CD4-positive, alpha-beta T cell (primary cell): ENCODE results near the gene ZNF581. TPM values are rescaled to one million over a fixed set of nuclear protein-coding genes. Genes with fewer than 3 reads are reported as not detected.

Experiments
- ATAC-seq: fragments of 200-7000 bp; cut with Tn5 transposase; one replicate; pipeline ENCODE4 v1.10.0; 2022; ENCODE audit warnings: mild to moderate bottlenecking; ENCODE audit not compliant: poor library complexity
- CTCF ChIA-PET: fragments of 350-600 bp; sonication (Branson Sonifier 250); formaldehyde crosslinking; loops from one replicate; lab custom pipeline; 2021; ENCODE audit warnings: antibody characterized with exemption, inconsistent platforms; lab: Charles Lee
- POLR2A ChIA-PET: fragments of 350-600 bp; sonication (Branson Sonifier 250); formaldehyde crosslinking; loops from one replicate; lab custom pipeline; 2021; ENCODE audit warnings: antibody characterized with exemption, inconsistent platforms; lab: Charles Lee
- DNase-seq, 14 experiments: peaks; one replicate each; pipeline ENCODE4 v3.0.0-alpha.2; 2013 to 2020; ENCODE audit warnings: mixed read lengths in 2 of 14
- H3K27ac ChIP-seq, 2 donors: one replicate each; pipeline versions ENCODE4 v1.5.1 to v1.7.0; 2013; ENCODE audit warnings: low read length in 2 of 2, low read depth in 1 of 2, mild to moderate bottlenecking in 1 of 2
- H3K27me3 ChIP-seq, 2 experiments: 1 replicate in 1 of 2; 2 replicates in 1 of 2; pipeline versions ENCODE4 v1.6.1 to v1.7.0; 2013; ENCODE audit warnings: low read length in 2 of 2, control low read depth in 1 of 2, mild to moderate bottlenecking in 1 of 2, moderate library complexity in 1 of 2; ENCODE audit not compliant: insufficient read depth in 2 of 2, control insufficient read depth in 1 of 2
- H3K36me3 ChIP-seq: one replicate; pipeline ENCODE4 v1.6.1; 2013; ENCODE audit warnings: low read length, control low read depth; ENCODE audit not compliant: insufficient read depth
- H3K4me1 ChIP-seq: one replicate; pipeline ENCODE4 v1.6.1; 2013; ENCODE audit warnings: low read length, control low read depth; ENCODE audit not compliant: insufficient read depth
- H3K4me3 ChIP-seq: one replicate; pipeline ENCODE4 v1.5.1; 2013; ENCODE audit warnings: mild to moderate bottlenecking, low read length, moderate library complexity
- H3K9me3 ChIP-seq, 2 experiments: 1 replicate in 1 of 2; 2 replicates in 1 of 2; pipeline versions ENCODE4 v1.6.1 to v1.7.0; 2013; ENCODE audit warnings: low read length in 2 of 2, mild to moderate bottlenecking in 2 of 2, control low read depth in 1 of 2, moderate library complexity in 1 of 2; ENCODE audit not compliant: control insufficient read depth in 1 of 2, insufficient read depth in 1 of 2
- H3K27ac Mint-ChIP-seq: one replicate; pipeline ENCODE4 v1.8.0; 2020; ENCODE audit warnings: mixed read lengths
- H3K27me3 Mint-ChIP-seq: one replicate; pipeline ENCODE4 v1.8.0; 2021; ENCODE audit warnings: mixed read lengths
- H3K36me3 Mint-ChIP-seq: one replicate; pipeline ENCODE4 v1.8.0; 2021; ENCODE audit warnings: low read depth, mixed read lengths
- H3K4me1 Mint-ChIP-seq: one replicate; pipeline ENCODE4 v1.8.0; 2021; ENCODE audit warnings: low read depth, mixed read lengths
- H3K4me3 Mint-ChIP-seq: one replicate; pipeline ENCODE4 v1.8.0; 2020; ENCODE audit warnings: mild to moderate bottlenecking, mixed read lengths
- H3K9me3 Mint-ChIP-seq: one replicate; pipeline ENCODE4 v1.8.0; 2020; ENCODE audit warnings: mixed read lengths
- intact Hi-C, 2 experiments: fragments of 100-400 bp; cut with DNase I in 1 of 2; cut with micrococcal nuclease in 1 of 2; formaldehyde crosslinking; loops; one replicate each; pipeline versions ENCODE4 v1.15.1 to v1.9.0; 2023 to 2025; cut with DNase I, micrococcal nuclease
- total RNA-seq, 174 experiments: library from RNA in 2 of 174; stranded (reverse) in 2 of 174; gene quantifications; one replicate each; pipeline ENCODE4 v1.2.3 and lab custom pipeline; 2021 to 2026
- TF ChIP-seq, protein P1 (sequence below): fragments of 200-600 bp; IDR thresholded peaks from one replicate; pipeline ENCODE4 v1.8.0; 2022; ENCODE audit warnings: antibody characterized with exemption, mild to moderate bottlenecking

The ZNF581 gene
- total RNA-seq, 2 experiments from 2014 or later = 23.1 to 24.7 TPM

DNA sequence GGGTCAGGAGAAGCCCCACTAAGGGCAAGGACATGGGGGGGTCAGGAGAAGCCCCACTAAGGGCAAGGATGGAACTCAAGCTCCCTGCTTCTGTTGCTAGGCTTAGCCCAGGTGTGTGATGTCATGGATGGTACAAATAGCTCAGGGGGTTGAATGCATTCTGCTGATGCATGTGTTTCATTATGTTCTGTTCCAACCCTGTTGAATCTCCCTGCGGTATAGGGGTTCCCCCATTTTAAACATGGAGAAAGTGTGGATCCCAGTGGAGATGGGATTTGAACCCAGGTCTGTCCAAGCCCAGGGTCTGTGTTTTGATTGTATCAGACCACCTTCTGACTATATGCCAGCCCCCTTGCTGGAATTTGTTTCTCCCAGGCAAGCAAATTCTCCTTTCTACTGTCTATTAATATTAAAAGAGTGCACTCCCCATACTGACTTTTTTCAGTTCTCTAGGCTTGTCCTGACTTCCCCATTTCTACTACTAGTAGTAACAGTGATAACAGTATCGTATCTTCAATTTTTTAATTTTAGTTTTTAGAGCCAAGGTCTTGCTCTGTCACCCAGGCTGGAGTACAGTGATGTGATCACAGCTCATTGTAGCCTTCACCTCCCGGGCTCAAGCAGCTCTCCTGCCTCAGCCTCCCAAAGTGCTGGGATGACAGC lies 31.3 kb upstream of the ZNF581 start:
- DNase-seq (no peak), ATAC-seq (no peak)
- H3K27ac Mint-ChIP-seq = peak overlapping the region; percentile 47
- no peaks in the 10 kb centered on the region for H3K9me3 ChIP-seq
- intact Hi-C loops = no loop called here
- peaks cover 45% of the 10 kb centered on the region for H3K4me1 Mint-ChIP-seq
- ChIA-PET POLR2A (interaction anchor here (0.9 kb wide), 1 partner anchor 136 kb away, joined by 3 read pairs; no protein-coding TSS in a partner anchor), CTCF (no interaction called here)
- peaks cover 34% of the 10 kb centered on the region for H3K36me3 ChIP-seq
- H3K4me1 ChIP-seq = peaks cover 19% of the 10 kb centered on the region
- no peak overlapping the region for H3K4me3 Mint-ChIP-seq
- TF ChIP-seq, protein P1, sequence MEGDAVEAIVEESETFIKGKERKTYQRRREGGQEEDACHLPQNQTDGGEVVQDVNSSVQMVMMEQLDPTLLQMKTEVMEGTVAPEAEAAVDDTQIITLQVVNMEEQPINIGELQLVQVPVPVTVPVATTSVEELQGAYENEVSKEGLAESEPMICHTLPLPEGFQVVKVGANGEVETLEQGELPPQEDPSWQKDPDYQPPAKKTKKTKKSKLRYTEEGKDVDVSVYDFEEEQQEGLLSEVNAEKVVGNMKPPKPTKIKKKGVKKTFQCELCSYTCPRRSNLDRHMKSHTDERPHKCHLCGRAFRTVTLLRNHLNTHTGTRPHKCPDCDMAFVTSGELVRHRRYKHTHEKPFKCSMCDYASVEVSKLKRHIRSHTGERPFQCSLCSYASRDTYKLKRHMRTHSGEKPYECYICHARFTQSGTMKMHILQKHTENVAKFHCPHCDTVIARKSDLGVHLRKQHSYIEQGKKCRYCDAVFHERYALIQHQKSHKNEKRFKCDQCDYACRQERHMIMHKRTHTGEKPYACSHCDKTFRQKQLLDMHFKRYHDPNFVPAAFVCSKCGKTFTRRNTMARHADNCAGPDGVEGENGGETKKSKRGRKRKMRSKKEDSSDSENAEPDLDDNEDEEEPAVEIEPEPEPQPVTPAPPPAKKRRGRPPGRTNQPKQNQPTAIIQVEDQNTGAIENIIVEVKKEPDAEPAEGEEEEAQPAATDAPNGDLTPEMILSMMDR = no peak
- no peak overlapping the region for H3K27ac ChIP-seq
- H3K27me3 ChIP-seq = no peaks in the 10 kb centered on the region
- H3K9me3 Mint-ChIP-seq = no peaks in the 10 kb centered on the region
- peaks cover 59% of the 10 kb centered on the region for H3K36me3 Mint-ChIP-seq
- no peak overlapping the region for H3K4me3 ChIP-seq
- H3K27me3 Mint-ChIP-seq = no peaks in the 10 kb centered on the region

DNA sequence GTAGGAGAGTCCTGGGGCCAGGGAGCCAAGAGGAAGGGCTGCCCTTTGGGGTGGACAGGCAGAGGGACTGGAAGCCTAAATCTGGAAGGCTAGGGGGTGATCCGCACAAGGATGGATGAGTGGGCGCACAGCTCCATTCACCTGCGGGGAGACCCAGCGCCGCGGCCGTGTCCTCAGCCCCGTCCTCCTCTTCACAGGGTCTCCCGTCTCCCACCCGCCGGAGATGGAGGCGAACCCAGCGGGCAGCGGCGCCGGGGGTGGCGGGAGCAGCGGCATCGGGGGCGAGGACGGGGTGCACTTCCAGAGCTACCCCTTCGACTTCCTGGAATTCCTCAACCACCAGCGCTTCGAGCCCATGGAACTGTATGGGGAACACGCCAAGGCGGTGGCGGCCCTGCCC lies 30.1 kb upstream of the ZNF581 start:
- H3K27me3 ChIP-seq = no peaks in the 10 kb centered on the region
- H3K4me1 ChIP-seq = peaks cover 15% of the 10 kb centered on the region
- H3K36me3 ChIP-seq = peaks cover 37% of the 10 kb centered on the region
- H3K27me3 Mint-ChIP-seq = no peaks in the 10 kb centered on the region
- TF ChIP-seq, protein P1 = no peak
- ChIA-PET POLR2A (no interaction called here), CTCF (no interaction called here)
- no peaks in the 10 kb centered on the region for H3K9me3 Mint-ChIP-seq
- no peak overlapping the region for H3K27ac Mint-ChIP-seq
- peaks cover 59% of the 10 kb centered on the region for H3K36me3 Mint-ChIP-seq
- H3K4me1 Mint-ChIP-seq = peaks cover 35% of the 10 kb centered on the region
- no peak for DNase-seq
- no peak overlapping the region for H3K4me3 ChIP-seq
- no peaks in the 10 kb centered on the region for H3K9me3 ChIP-seq
- no peak overlapping the region for H3K27ac ChIP-seq
- no peak overlapping the region for H3K4me3 Mint-ChIP-seq
- intact Hi-C loops = no loop called here
- no peak for ATAC-seq

DNA sequence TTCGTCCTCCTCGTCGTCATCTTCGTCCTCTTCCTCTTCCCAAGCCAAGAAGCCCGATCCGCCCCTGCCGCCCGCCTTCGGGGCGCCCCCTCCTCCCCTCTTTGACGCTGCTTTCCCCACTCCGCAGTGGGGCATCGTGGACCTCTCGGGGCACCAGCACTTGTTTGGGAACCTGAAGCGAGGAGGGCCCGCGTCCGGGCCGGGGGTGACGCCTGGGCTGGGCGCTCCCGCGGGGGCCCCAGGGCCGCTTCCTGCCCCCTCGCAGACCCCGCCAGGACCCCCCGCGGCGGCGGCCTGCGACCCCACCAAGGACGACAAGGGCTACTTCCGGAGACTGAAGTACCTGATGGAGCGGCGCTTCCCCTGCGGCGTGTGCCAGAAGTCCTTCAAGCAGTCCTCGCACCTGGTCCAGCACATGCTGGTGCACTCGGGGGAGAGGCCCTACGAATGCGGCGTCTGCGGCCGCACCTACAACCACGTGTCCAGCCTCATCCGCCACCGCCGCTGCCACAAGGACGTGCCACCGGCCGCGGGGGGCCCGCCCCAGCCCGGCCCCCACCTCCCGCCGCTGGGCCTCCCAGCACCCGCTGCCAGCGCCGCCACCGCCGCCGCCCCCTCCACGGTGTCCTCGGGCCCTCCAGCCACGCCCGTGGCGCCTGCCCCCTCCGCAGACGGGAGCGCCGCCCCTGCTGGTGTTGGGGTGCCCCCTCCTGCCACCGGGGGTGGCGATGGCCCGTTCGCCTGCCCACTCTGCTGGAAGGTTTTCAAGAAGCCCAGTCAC lies 29.3 kb upstream of the ZNF581 start:
- intact Hi-C loops = no loop called here
- TF ChIP-seq, protein P1 = no peak
- no peak for ATAC-seq
- Histone ChIP-seq H3K36me3 (peaks cover 36% of the 10 kb centered on the region), H3K27me3 (no peaks in the 10 kb centered on the region), H3K27ac (no peak overlapping the region), H3K4me3 (no peak overlapping the region), H3K4me1 (peaks cover 13% of the 10 kb centered on the region), H3K9me3 (no peaks in the 10 kb centered on the region)
- Mint-ChIP-seq H3K27me3 (no peaks in the 10 kb centered on the region), H3K9me3 (no peaks in the 10 kb centered on the region), H3K36me3 (peaks cover 53% of the 10 kb centered on the region), H3K4me1 (peaks cover 31% of the 10 kb centered on the region), H3K27ac (no peak overlapping the region), H3K4me3 (no peak overlapping the region)
- ChIA-PET CTCF (interaction anchor here (0.5 kb wide), 1 partner anchor 39 kb away, joined by 4 read pairs; no protein-coding TSS in a partner anchor), POLR2A (no interaction called here)
- no peak for DNase-seq
